Medulla oblongata (tissue), 1 donor: Measurements from ENCODE around the gene CLEC16A.

Experiments used
- DNase-seq: peaks from one replicate; pipeline ENCODE4 v3.0.0-alpha.2; 2015; ENCODE audit errors: extremely low spot score

The CLEC16A gene

GRCh38 chr16:10944249-10945064, at the start of gene CLEC16A:
TSS of gene CLEC16A (plus strand) at chr16:10944564. CDS start at chr16:10944718, 154 bp downstream.
- peak; percentile 98 for DNase-seq

- DNase-seq, result no peak
Observed at GRCh38 chr16:10895053-10895946, 49.1 kb upstream of the CLEC16A start.

GRCh38 chr16:10896165-10896564, 48.2 kb upstream of the CLEC16A start:
- no peak for DNase-seq

GRCh38 chr16:10896723-10897122, 47.6 kb upstream of the CLEC16A start:
- DNase-seq, result peak; percentile 45

- DNase-seq, result peak; percentile 54
Observed at GRCh38 chr16:10897134-10897533, 47.2 kb upstream of the CLEC16A start.

GRCh38 chr16:10902999-10903398, 41.4 kb upstream of the CLEC16A start:
- DNase-seq, result no peak

GRCh38 chr16:10906482-10906881, 37.9 kb upstream of the CLEC16A start:
- DNase-seq, result no peak

- no peak for DNase-seq
Observed at GRCh38 chr16:10906914-10907756, 37.2 kb upstream of the CLEC16A start.

GRCh38 chr16:10907757-10908045, 36.7 kb upstream of the CLEC16A start:
- no peak for DNase-seq

GRCh38 chr16:10911267-10911666, 33.1 kb upstream of the CLEC16A start:
- no peak for DNase-seq

GRCh38 chr16:10916534-10916933, 27.8 kb upstream of the CLEC16A start:
- DNase-seq, result no peak

GRCh38 chr16:10918294-10919002, 25.9 kb upstream of the CLEC16A start:
- peak; percentile 95 for DNase-seq

- DNase-seq, result no peak
Observed at GRCh38 chr16:10919003-10919351, 25.4 kb upstream of the CLEC16A start.

GRCh38 chr16:10920726-10921427, 23.5 kb upstream of the CLEC16A start:
- no peak for DNase-seq

GRCh38 chr16:10921536-10922327, 22.6 kb upstream of the CLEC16A start:
- DNase-seq, result no peak

GRCh38 chr16:10922328-10923145, 21.8 kb upstream of the CLEC16A start:
- DNase-seq, result peak; percentile 51

- DNase-seq, result no peak
Observed at GRCh38 chr16:10923146-10923649, 21.2 kb upstream of the CLEC16A start.

GRCh38 chr16:10923650-10924214, 20.6 kb upstream of the CLEC16A start:
- peak; percentile 64 for DNase-seq
